IPS DF 4.7 (cell line): ENCODE data around the gene DOCK7.
"Not testable (repeated sequence)": the region's sequence is repeated elsewhere in the genome, so short reads cannot be mapped to it uniquely, and the experiment has no call there.

Experiments
- DNase-seq: peaks from one replicate; pipeline ENCODE4 v3.0.0-alpha.2; 2013; ENCODE audit warnings: low spot score; ENCODE audit errors: extremely low read depth

The DOCK7 gene

DNA sequence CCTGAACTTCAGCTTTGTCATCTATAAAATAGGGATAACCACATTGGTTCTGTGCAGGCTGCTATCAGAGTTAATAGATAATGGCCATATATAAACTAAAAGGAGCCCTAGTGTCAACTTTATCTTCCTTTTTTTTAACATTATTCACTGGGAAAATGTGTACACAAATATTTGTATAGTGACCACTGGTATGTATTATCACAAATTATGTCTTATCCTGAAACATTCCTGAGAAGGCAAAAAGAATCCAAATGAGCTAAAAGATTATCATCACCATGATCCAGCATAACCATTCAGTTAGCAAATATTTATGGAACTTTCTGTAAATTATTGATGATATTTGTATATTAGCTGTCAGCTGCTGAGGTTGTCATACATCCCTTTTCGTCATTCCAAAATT is 74.3 kb downstream of the DOCK7 start:
- DNase-seq = no peak

- no peak for DNase-seq
These were observed 74.9 kb downstream of the DOCK7 start for GRCh38 chr1:62613325-62613727.

DNA sequence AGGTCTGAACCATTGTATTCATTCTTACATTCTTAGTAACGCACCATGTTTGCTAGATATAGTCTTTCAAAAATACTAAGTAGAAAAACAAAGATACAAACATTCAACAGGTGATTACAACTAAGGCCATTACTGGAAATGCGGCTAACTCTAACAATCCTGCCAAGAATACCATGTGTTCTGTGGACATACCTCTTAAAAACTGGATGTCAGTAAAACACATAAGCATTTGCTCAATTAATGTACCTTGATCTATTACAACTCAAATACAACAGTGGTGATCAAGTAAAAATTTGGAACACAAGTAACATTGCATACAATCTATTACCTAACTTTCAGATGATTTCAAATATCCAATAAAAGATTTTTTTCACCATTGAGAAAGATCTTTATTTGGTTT is 75.4 kb downstream of the DOCK7 start:
- no peak for DNase-seq

DNA sequence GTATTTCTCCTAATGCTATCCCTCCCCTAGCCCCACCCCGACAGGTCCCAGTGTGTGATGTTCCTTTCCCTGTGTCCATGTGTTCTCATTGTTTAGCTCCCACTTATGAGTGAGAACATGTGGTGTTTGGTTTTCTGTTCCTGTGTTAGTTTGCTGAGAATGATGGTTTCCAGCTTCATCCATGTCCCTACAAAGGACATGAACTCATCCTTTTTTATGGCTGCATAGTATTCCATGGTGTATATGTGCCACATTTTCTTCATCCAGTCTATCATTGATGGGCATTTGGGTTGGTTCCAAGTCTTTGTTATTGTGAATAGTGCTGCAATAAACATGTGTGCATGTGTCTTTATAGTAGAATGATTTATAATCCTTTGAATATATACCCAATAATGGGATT is 77.6 kb downstream of the DOCK7 start:
- not testable (repeated sequence) for DNase-seq

DNA sequence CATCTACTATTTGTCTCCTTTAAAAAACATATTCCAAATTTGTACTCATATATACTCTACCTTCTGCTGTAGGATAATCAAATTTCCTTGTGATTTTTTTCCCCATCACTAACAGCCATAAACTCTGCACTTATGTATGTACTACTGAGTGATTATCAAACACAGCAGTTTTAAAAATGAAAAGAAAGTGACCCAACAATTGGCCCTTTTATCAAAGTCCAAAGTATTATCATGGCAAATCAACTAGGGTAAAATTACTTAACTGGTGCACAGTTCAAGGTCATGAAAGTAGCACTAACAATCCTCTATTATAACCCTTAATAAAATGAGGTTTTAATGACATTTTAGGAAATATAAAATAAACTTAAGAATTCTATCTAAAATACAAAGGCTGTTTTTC is 79.3 kb downstream of the DOCK7 start:
- no peak for DNase-seq

DNA sequence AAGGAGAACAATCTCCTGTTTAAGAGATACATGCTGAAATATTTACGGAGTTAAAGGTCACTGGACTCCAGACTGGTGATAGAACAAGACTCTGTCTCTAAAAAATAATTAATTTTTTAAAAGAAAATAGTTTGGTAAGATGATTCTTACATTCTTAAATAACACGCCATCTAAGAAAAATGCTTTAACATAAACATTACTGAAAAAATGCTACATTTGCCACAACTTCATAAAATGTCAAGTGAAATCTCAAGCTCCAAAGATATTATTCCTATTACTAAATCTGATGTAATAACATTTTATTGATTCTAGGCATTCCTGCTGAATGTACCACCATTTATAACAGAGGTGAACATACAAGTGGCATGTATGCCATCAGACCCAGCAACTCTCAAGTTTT is 86.7 kb downstream of the DOCK7 start:
- DNase-seq = no peak

DNA sequence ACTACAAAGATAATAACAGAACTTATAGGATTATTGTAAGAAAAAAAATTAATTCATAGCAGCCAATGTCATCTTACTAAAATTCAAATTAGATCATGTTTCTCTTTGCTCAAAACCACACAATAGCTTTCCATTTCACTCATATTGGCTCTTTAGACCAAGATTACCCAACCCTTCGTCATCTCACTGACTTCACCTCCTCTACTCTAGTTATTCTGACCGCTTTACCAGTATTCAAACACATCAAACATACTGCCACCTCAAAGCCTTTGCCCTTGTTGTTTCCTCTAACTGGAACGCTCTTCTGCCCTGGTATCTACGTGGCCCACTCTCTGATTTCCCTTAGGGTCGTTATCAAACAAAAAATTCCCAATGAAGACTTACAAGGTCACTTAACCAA is 89.1 kb downstream of the DOCK7 start:
- DNase-seq = no peak

- DNase-seq = no peak
These were observed 90.9 kb downstream of the DOCK7 start, which contains the start of gene ANGPTL3 for GRCh38 chr1:62597281-62597680. ANGPTL3 (plus strand) TSS chr1:62597520; CDS start chr1:62597567, 47 bp downstream.

GRCh38 chr1:62595647-62596046 is 92.5 kb downstream of the DOCK7 start:
- no peak for DNase-seq

- no peak for DNase-seq
These were observed 94.3 kb downstream of the DOCK7 start for GRCh38 chr1:62593825-62594394.

GRCh38 chr1:62590970-62591368 is 97.2 kb downstream of the DOCK7 start:
- no peak for DNase-seq

GRCh38 chr1:62590255-62590969 is 97.8 kb downstream of the DOCK7 start:
- no peak for DNase-seq

DNA sequence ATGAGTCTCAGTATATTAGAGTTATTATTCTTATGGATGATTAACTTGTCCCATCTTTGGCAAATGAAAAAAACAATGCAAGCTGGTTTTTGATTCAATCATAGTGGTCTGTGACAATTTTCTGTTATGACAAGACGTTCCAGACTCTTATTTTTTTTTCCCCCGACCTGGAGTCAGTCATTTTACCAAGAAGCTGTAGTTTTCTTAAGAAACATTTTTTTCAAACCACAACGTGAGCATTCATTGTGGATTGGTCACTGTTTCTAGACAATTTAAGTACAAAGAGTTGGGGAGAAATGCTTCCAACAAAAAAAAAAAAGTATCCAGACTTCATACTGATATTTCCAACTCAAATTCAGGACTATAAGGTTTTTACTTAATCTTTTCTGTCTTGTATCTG is 98.9 kb downstream of the DOCK7 start:
- no peak for DNase-seq

DNA sequence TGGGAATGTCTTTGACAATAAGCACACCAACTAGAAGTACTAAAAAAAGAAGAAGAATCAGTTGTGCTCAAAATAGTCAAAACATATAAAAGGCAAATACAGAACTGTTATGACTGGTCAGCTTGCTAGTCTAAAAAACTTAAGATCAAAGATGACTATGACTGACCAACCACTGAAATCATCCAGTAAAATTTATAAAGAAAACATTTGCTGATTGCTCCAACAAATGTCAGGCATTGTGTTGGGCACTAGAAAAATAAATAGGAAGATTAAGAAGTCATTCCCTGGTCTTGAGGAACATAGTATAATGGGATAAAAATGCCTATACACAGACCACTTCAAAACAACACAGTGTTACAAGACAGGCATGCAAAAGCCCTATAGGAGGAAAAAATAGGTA is 100.2 kb downstream of the DOCK7 start:
- DNase-seq = no peak

DNA sequence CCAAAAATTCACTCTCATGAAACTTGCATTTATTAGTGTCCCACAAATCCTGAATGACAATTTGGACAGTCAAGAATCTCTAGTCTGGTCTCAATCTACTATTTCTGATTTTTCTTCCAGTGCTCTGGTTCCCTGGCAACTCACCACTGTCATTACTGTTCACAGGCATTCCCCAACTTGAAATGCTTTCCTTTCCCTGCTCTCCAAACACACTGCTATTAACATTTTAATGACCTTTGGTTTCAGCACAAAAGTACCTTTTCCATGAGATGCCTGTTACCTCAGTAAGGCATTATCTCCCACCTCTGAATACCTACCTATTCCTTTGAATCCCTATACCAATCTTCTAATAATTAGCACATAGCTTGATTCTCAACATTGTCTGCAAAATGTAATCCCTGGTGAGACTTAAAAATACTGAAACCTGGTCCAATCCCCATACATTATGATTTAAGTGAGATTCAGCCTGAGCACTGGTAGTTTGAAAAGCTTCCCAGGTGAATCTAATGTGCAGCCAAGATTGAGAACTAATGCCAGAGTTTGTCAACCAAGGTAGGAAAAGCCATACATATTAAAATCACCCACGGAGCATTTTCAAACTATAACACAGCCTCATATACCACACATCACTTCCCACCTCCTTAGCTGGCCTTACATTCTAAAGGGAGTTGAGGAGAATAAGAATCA is 102.6 kb downstream of the DOCK7 start:
- DNase-seq = peak; percentile 25

DNA sequence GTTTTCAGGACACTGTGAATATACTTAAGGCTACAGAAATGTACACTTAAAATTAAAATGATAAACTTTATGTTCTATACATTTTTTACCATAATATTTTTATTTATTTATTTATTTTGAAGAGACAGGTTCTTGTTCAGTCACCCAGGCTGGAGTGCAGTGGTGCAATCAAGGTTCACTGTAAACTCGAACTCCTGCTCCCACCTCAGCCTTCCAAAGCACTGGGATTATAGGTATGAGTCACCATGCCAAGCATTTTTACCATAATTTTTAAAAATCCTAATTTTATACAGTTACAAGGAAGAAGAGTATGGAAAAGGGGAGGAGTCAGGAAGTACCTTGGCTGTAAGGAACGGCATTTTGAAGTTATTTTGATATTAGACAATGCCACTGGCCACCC is 114.5 kb downstream of the DOCK7 start:
- no peak for DNase-seq

DNA sequence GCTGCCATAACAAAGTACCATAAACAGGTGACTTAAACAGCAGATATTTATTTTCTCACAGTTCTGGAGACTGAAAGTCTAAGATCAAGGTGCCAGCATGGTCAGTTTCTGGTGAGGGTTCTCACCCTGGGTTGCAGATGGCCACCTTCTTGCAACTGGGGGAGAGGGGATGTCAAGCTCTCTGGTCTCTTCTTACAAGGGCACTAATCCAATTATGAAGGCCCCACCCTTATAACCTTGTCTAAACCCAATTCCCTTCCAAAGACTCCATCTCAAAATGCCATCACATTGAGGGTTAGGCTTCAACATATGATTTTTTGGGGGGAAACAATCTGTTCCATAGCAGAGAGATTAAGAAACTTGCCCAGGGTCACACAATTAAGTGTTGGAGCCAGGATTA is 115.7 kb downstream of the DOCK7 start:
- no peak for DNase-seq

DNA sequence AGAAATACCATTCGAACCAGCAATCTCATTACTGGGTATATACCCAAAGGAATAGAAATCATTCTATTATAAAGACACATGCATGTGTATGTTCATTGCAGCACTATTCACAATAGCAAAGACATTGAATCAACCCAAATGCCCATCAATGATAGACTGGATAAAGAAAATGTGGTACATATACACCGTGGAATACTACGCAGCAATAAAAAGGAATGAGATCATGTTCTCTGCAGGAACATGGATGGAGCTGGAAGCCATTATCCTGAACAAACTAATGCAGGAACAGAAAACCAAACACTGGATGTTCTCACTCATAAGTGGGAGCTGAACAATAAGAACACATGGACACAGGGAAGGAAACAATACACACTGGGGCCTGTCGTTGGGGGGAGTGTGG is 116.7 kb downstream of the DOCK7 start:
- DNase-seq = not testable (repeated sequence)

- DNase-seq = not testable (repeated sequence)
These were observed 120.3 kb downstream of the DOCK7 start for GRCh38 chr1:62567926-62568325.

DNA sequence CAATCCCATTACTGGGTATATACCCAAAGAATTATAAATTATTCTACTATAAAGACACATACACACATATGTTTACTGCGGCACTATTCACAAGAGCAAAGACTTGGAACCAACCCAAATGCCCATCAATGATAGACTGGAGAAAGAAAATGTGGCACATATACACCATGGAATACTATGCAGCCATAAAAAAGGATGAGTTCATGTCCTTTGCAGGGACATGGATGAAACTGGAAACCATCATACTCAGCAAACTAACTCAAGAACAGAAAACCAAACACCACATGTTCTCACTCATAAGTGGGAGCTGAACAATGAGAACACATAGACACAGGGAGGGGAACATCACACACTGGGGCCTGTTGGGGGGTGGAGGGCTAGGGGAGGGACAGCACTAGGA is 121.0 kb downstream of the DOCK7 start:
- DNase-seq = not testable (repeated sequence)

- DNase-seq = no peak
These were observed 126.9 kb downstream of the DOCK7 start for GRCh38 chr1:62561306-62561705.

- DNase-seq = no peak
These were observed 143.6 kb downstream of the DOCK7 start for GRCh38 chr1:62544570-62544969.

- DNase-seq = no peak
These were observed 147.1 kb downstream of the DOCK7 start for GRCh38 chr1:62541048-62541447.
